ENCODE measurements around the gene PNMA6E. TPM values are rescaled to one million over a fixed set of nuclear protein-coding genes. Genes with fewer than 3 reads are reported as not detected.
A peak's percentile ranks its signal among the peaks of the same experiment; 100 is the strongest.

The PNMA6E gene
- total and polyA plus RNA-seq, 4 donors: 0.08 TPM; not detected in 3

- Histone ChIP-seq H3K4me3 (peak overlapping the region; percentile 48), H3K27ac (ENCODE audit: low read depth in 1 of 2, low read length in 1 of 2) (no peak overlapping the region), H3K27me3 (ENCODE audit: control insufficient read depth in 3 of 3, insufficient read depth in 3 of 3, low read length in 2 of 3) (no peaks in the 10 kb centered on the region), H3K9ac (ENCODE audit: insufficient read depth in 1 of 2, low read length in 2 of 2) (no peak overlapping the region), H3K36me3 (ENCODE audit: control insufficient read depth in 4 of 4, insufficient read depth in 4 of 4, low read length in 4 of 4) (no peaks in the 10 kb centered on the region), H3K9me3 (ENCODE audit: control insufficient read depth in 4 of 4, insufficient read depth in 3 of 4, low read length in 3 of 4) (no peaks in the 10 kb centered on the region), H3K4me1 (ENCODE audit: control insufficient read depth in 5 of 5, insufficient read depth in 5 of 5, low read length in 5 of 5) (peaks cover 0 to 5% (median 0%) of the 10 kb centered on the region in 5 donors)
- DNase-seq (no peak), ATAC-seq (ENCODE audit: insufficient read depth, low FRiP score) (no peak)
- 30 to 68% methylated on average over 15 to 17 of the region's 17 CpGs for WGBS, 2 donors
- TF ChIP-seq CTCF (IDR thresholded peaks at IDR 0.05; ENCODE audit: control extremely low read depth, extremely low read depth): no peak
Measured at GRCh38 chrX:153411988-153412574, 10.9 kb upstream of the PNMA6E start.

DNA sequence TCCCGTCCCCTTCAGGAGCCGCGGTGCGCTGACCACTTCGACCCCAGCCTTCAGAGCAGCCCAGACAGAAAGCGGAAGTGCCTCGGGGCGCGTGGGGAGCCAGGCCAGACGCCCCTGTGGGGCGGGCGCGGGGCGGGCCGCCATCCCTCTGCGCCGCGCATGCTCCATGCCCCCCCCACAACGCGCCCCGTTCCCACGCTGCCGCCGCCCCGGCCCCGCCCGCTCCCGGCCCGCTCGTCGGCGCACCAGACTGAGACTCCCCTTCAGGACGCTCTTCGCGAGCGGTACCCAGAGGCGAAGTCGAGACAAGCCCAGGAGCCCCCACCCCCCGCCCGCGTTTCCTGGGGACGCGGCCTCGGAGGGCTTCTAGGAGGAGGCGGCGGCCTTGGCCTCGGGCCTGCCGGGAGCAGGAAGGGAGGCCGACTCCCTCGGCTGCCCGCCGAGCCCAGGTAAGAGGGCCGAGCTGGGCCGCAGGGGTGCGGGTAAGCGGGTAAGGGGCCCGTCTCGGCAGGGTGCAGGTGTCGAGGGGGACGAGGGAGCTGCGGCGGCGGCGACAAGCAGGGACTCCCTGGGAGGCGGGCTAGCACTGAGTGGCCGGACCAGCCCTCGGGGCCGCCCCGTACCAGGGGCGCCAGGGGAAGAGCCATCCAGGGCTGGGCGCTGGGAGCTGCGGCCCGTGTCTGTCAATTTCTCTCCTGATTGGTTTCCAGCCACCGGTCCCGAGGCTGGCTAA is 10.3 kb upstream of the PNMA6E start, which contains the start of gene ZFP92:
Gene ZFP92, plus strand, starts transcription at position 218 of the 733 bp plus-strand sequence. CDS start 6,851 bp downstream, outside the sequence.
- TF ChIP-seq CTCF (IDR thresholded peaks at IDR 0.05; ENCODE audit: control extremely low read depth, extremely low read depth): no peak
- no peaks in the 10 kb centered on the region for H3K27me3 ChIP-seq (ENCODE audit: control insufficient read depth in 3 of 3, insufficient read depth in 3 of 3, low read length in 2 of 3)
- no peaks in the 10 kb centered on the region for H3K36me3 ChIP-seq (ENCODE audit: control insufficient read depth in 4 of 4, insufficient read depth in 4 of 4, low read length in 4 of 4)
- no peak within 1 kb of the TSS for H3K27ac ChIP-seq (ENCODE audit: low read depth in 1 of 2, low read length in 1 of 2)
- ATAC-seq (ENCODE audit: insufficient read depth, low FRiP score): peak; percentile 64
- peak within 1 kb of the TSS; percentile 48 for H3K4me3 ChIP-seq
- H3K4me1 ChIP-seq (ENCODE audit: control insufficient read depth in 5 of 5, insufficient read depth in 5 of 5, low read length in 5 of 5): peaks cover 0 to 5% (median 0%) of the 10 kb centered on the region in 5 donors
- no peaks in the 10 kb centered on the region for H3K9me3 ChIP-seq (ENCODE audit: control insufficient read depth in 4 of 4, insufficient read depth in 3 of 4, low read length in 3 of 4)
- no peak within 1 kb of the TSS for H3K9ac ChIP-seq (ENCODE audit: insufficient read depth in 1 of 2, low read length in 2 of 2)
- DNase-seq: peak in 2 of 3 donors; percentile 26 to 29
- WGBS, 2 donors: 1 to 37% methylated on average over 26 to 75 of the region's 75 CpGs

DNA sequence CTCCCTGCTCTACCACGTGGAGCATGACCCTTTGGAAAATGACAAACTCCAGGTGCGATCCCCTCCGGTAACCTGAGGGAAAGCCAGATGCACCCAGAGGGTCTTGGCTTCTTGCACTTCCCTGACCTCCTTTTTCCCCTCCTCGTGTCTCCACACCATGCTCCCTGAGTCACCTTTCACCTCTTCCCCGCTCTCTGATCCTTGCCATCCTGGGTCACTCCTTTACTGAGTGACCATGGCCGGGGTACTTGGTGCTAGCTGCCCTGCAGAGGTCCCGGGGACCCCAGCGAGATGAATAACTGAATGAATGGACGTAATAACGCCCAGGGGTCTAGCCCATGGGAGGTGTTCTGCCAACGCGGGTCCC is 9.7 kb upstream of the PNMA6E start:
- peaks cover 0 to 5% (median 0%) of the 10 kb centered on the region in 5 donors for H3K4me1 ChIP-seq (ENCODE audit: control insufficient read depth in 5 of 5, insufficient read depth in 5 of 5, low read length in 5 of 5)
- H3K27ac ChIP-seq (ENCODE audit: low read depth in 1 of 2, low read length in 1 of 2): no peak overlapping the region
- no peak for TF ChIP-seq CTCF (IDR thresholded peaks at IDR 0.05; ENCODE audit: control extremely low read depth, extremely low read depth)
- H3K9ac ChIP-seq (ENCODE audit: insufficient read depth in 1 of 2, low read length in 2 of 2): no peak overlapping the region
- H3K36me3 ChIP-seq (ENCODE audit: control insufficient read depth in 4 of 4, insufficient read depth in 4 of 4, low read length in 4 of 4): no peaks in the 10 kb centered on the region
- H3K9me3 ChIP-seq (ENCODE audit: control insufficient read depth in 4 of 4, insufficient read depth in 3 of 4, low read length in 3 of 4): no peaks in the 10 kb centered on the region
- DNase-seq (no peak), ATAC-seq (ENCODE audit: insufficient read depth, low FRiP score) (no peak)
- WGBS, 2 donors: 51 to 63% methylated on average over 12 of the region's 12 CpGs
- H3K4me3 ChIP-seq: no peak overlapping the region
- no peaks in the 10 kb centered on the region for H3K27me3 ChIP-seq (ENCODE audit: control insufficient read depth in 3 of 3, insufficient read depth in 3 of 3, low read length in 2 of 3)
